Keratinocyte (primary cell): ENCODE measurements around the gene B4GALT2. TPM values are rescaled to one million over a fixed set of nuclear protein-coding genes. Genes with fewer than 3 reads are reported as not detected.
A peak's percentile ranks its signal among the peaks of the same experiment; 100 is the strongest.

Experiments used
- DNase-seq: peaks from one replicate; pipeline ENCODE4 v3.0.0-alpha.2; 2011; ENCODE audit warnings: low read depth, missing footprints, low spot score
- FAIRE-seq: peaks from 2 replicates; lab custom pipeline; 2011; peaks lifted over from hg19 to GRCh38; lab: Jason Lieb, UNC
- H2AFZ ChIP-seq: 2 replicates; pipeline ENCODE4 v1.6.0; 2012; ENCODE audit warnings: low read length, control low read depth, inconsistent platforms; ENCODE audit not compliant: control insufficient read depth
- H3K27ac ChIP-seq: 2 replicates; pipeline ENCODE4 v1.5.1; 2011; ENCODE audit warnings: low read length; ENCODE audit not compliant: control insufficient read depth, insufficient read depth
- H3K27me3 ChIP-seq: 3 replicates; pipeline ENCODE4 v1.6.0; 2011; ENCODE audit warnings: low read length; ENCODE audit not compliant: control insufficient read depth, insufficient read depth; ENCODE audit errors: extremely low read depth
- H3K36me3 ChIP-seq, 2 experiments: 2 replicates in 1 of 2; 3 replicates in 1 of 2; pipeline ENCODE4 v1.5.1; 2011; ENCODE audit warnings: low read length in 2 of 2, mild to moderate bottlenecking in 1 of 2; ENCODE audit not compliant: control insufficient read depth in 2 of 2, insufficient read depth in 2 of 2; ENCODE audit errors: extremely low read depth in 1 of 2
- H3K4me1 ChIP-seq: 3 replicates; pipeline ENCODE4 v1.5.1; 2011; ENCODE audit warnings: low read length; ENCODE audit not compliant: control insufficient read depth, insufficient read depth; ENCODE audit errors: extremely low read depth
- H3K4me2 ChIP-seq: 3 replicates; pipeline ENCODE4 v1.6.0; 2011; ENCODE audit warnings: low read depth, low read length; ENCODE audit not compliant: control insufficient read depth, insufficient read depth; ENCODE audit errors: extremely low read depth
- H3K4me3 ChIP-seq, 3 experiments: fragments of 200-600 bp in 1 of 3; sonication (generic) in 1 of 3; 2 replicates in 2 of 3; 3 replicates in 1 of 3; pipeline ENCODE4 v1.5.1; 2011 to 2016; ENCODE audit warnings: low read length in 3 of 3, mild to moderate bottlenecking in 3 of 3, control low read depth in 2 of 3, inconsistent platforms in 1 of 3, low read depth in 1 of 3, mixed read lengths in 1 of 3, mixed run types in 1 of 3, moderate library complexity in 1 of 3; ENCODE audit not compliant: control insufficient read depth in 2 of 3, insufficient read depth in 2 of 3; ENCODE audit errors: extremely low read depth in 1 of 3
- H3K79me2 ChIP-seq: 2 replicates; pipeline ENCODE4 v1.6.0; 2012; ENCODE audit warnings: low read length; ENCODE audit not compliant: control insufficient read depth, insufficient read depth
- H3K9ac ChIP-seq: 3 replicates; pipeline ENCODE4 v1.6.0; 2011; ENCODE audit warnings: low read length; ENCODE audit not compliant: control insufficient read depth, insufficient read depth; ENCODE audit errors: extremely low read depth
- H3K9me1 ChIP-seq: 3 replicates; pipeline ENCODE4 v1.6.0; 2011; ENCODE audit warnings: low read length; ENCODE audit not compliant: control insufficient read depth, insufficient read depth; ENCODE audit errors: extremely low read depth
- H3K9me3 ChIP-seq: 2 replicates; pipeline ENCODE4 v1.5.1; 2012; ENCODE audit warnings: low read depth, low read length; ENCODE audit not compliant: control insufficient read depth
- H4K20me1 ChIP-seq: 3 replicates; pipeline ENCODE4 v1.6.0; 2011; ENCODE audit warnings: low read length; ENCODE audit not compliant: control insufficient read depth, insufficient read depth; ENCODE audit errors: extremely low read depth
- CTCF ChIP-seq, 3 experiments: IDR thresholded peaks in 1 of 3; conservative IDR thresholded peaks in 1 of 3; optimal IDR thresholded peaks in 1 of 3; 2 replicates in 2 of 3; 3 replicates in 1 of 3; pipeline versions ENCODE3 to v1.5.1; 2011; ENCODE audit warnings: low read length in 3 of 3, mild to moderate bottlenecking in 3 of 3, moderate library complexity in 2 of 3, control low read depth in 1 of 3, inconsistent platforms in 1 of 3; ENCODE audit not compliant: insufficient read depth in 2 of 3; ENCODE audit errors: extremely low read depth in 1 of 3
- EZH2 ChIP-seq: IDR thresholded peaks from one replicate; pipeline ENCODE4 v1.6.1; 2012; ENCODE audit warnings: inconsistent platforms, mild to moderate bottlenecking, low read length, moderate library complexity
- dilution Hi-C: fragments of 300-500 bp; cut with MboI; formaldehyde crosslinking; loops from one replicate; pipeline ENCODE4 v1.7.0; 2020; ENCODE audit warnings: low sequenced_read_pairs; ENCODE audit not compliant: extremely low pct_ligation_motif_present
- polyA plus RNA-seq, 5 experiments: library from polyadenylated mRNA; depleted of rRNA in 3 of 5; stranded (reverse) in 3 of 5; stranded (forward) in 1 of 5; unstranded in 1 of 5; fragments of >200 nt; gene quantifications; 1 replicate in 1 of 5; 2 replicates in 3 of 5; 3 replicates in 1 of 5; pipeline versions ENCODE4 v1.2.1 to v1.2.3, GENCODE V29; 2011 to 2012; ENCODE audit warnings: missing spikeins in 2 of 5, low read depth in 1 of 5, low replicate concordance in 1 of 5

The B4GALT2 gene
- polyA plus RNA-seq, 1 donor (not counting 4 experiments of a cell fraction or from before 2014, with no cell fraction given) = 39.6 TPM

- peak overlapping the region; percentile 3 for H3K27ac ChIP-seq
- H3K9ac ChIP-seq = no peak overlapping the region
- peaks cover 22 to 32% of the 10 kb centered on the region in 2 experiments for H3K36me3 ChIP-seq
- no peak overlapping the region for H2AFZ ChIP-seq
- H3K4me2 ChIP-seq = peak overlapping the region; percentile 85
- H3K27me3 ChIP-seq = no peaks in the 10 kb centered on the region
- H3K4me3 ChIP-seq = no peak overlapping the region
- peaks cover 34% of the 10 kb centered on the region for H3K79me2 ChIP-seq
- H3K9me3 ChIP-seq = no peaks in the 10 kb centered on the region
- dilution Hi-C loops = no loop called here
- peaks cover 5% of the 10 kb centered on the region for H3K9me1 ChIP-seq
- H3K4me1 ChIP-seq = peaks cover 26% of the 10 kb centered on the region
- H4K20me1 ChIP-seq = no peaks in the 10 kb centered on the region
- no peak for DNase-seq
- TF ChIP-seq CTCF (optimal IDR thresholded peaks at IDR 0.05 in 1 of 3, IDR thresholded peaks at IDR 0.05 in 1 of 3, conservative IDR thresholded peaks at IDR 0.05 in 1 of 3; ENCODE audit: extremely low read depth in 1 of 3, insufficient read depth in 2 of 3, low read length in 3 of 3) = no peak
- no peak for TF ChIP-seq EZH2
- FAIRE-seq = no peak
Observed at GRCh38 chr1:43971336-43971980, 7.6 kb upstream of the B4GALT2 start.

DNA sequence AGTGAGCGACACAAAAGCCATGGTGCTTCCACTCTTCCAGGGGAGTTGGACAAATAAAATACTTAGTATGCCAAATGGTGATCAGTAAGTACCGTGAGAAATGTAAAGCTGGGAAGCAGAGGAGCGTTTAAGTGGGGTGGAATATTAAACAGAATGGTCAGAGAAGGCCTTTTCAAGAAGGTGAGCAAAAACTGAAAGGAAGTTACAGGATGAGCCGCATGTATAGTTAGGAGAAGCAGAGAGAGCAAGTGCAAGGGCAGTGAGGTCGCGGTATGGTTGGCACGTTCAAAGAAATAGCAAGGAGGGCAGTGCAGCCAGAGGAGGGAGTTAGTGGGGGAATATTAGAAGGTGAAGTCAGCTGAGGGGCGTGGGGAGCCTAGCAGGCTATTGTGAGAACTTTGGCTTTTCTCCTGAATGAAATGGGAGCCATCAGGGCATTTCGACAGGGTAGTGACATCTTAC is 5.0 kb upstream of the B4GALT2 start:
- TF ChIP-seq CTCF (optimal IDR thresholded peaks at IDR 0.05 in 1 of 3, IDR thresholded peaks at IDR 0.05 in 1 of 3, conservative IDR thresholded peaks at IDR 0.05 in 1 of 3; ENCODE audit: extremely low read depth in 1 of 3, insufficient read depth in 2 of 3, low read length in 3 of 3) (no peak), EZH2 (no peak)
- Histone ChIP-seq H3K36me3 (peaks cover 30 to 32% of the 10 kb centered on the region in 2 experiments), H3K9ac (peak overlapping the region; percentile 87), H4K20me1 (no peaks in the 10 kb centered on the region), H3K4me2 (peak overlapping the region; percentile 95), H3K79me2 (peaks cover 46% of the 10 kb centered on the region), H3K27me3 (no peaks in the 10 kb centered on the region), H2AFZ (peak overlapping the region; percentile 85), H3K4me1 (peaks cover 40% of the 10 kb centered on the region), H3K9me1 (peaks cover 5% of the 10 kb centered on the region), H3K4me3 (peak overlapping the region; percentile 90 to 99 (median 93)), H3K9me3 (no peaks in the 10 kb centered on the region), H3K27ac (peak overlapping the region; percentile 74)
- dilution Hi-C loops = no loop called here
- FAIRE-seq = no peak
- no peak for DNase-seq
